B cell (primary cell): ENCODE results near the gene NBR1. TPM values are rescaled to one million over a fixed set of nuclear protein-coding genes. Genes with fewer than 3 reads are reported as not detected.
"Not testable (repeated sequence)": the region's sequence is repeated elsewhere in the genome, so short reads cannot be mapped to it uniquely, and the experiment has no call there.

Experiments
- ATAC-seq: fragments of 200-7000 bp; cut with Tn5 transposase; one replicate; pipeline ENCODE4 v1.10.0; 2021; ENCODE audit warnings: low read depth, mild to moderate bottlenecking, moderate number of reproducible peaks, moderate library complexity
- CTCF ChIA-PET: fragments of 350-600 bp; sonication (Branson Sonifier 250); formaldehyde crosslinking; loops from one replicate; lab custom pipeline; 2021; ENCODE audit warnings: antibody characterized with exemption, inconsistent platforms; lab: Charles Lee
- POLR2A ChIA-PET: fragments of 350-600 bp; sonication (Branson Sonifier 250); formaldehyde crosslinking; loops from one replicate; lab custom pipeline; 2021; ENCODE audit warnings: antibody characterized with exemption; lab: Charles Lee
- DNase-seq: peaks from one replicate; pipeline ENCODE4 v3.0.0; 2013
- H2AFZ ChIP-seq: 2 replicates; pipeline ENCODE4 v1.6.1; 2012; ENCODE audit warnings: mild to moderate bottlenecking, low read depth, low read length; ENCODE audit not compliant: insufficient read depth, poor library complexity, severe bottlenecking
- H3K27ac ChIP-seq, 2 donors: 1 replicate in 1 of 2; 2 replicates in 1 of 2; pipeline ENCODE4 v1.5.1; 2012 to 2013; ENCODE audit warnings: low read length in 2 of 2, mild to moderate bottlenecking in 2 of 2, moderate library complexity in 1 of 2
- H3K27me3 ChIP-seq, 4 experiments: fragments of 200-600 bp in 1 of 4; sonication (generic) in 1 of 4; replicated peaks in 1 of 4; 1 replicate in 2 of 4; 2 replicates in 2 of 4; pipeline versions ENCODE4 v1.6.1 to v1.7.0; 2013 to 2016; ENCODE audit warnings: low read length in 3 of 4, mild to moderate bottlenecking in 2 of 4, mixed read lengths in 1 of 4, moderate library complexity in 1 of 4; ENCODE audit not compliant: insufficient read depth in 4 of 4, control insufficient read depth in 3 of 4; ENCODE audit errors: control extremely low read depth in 1 of 4
- H3K36me3 ChIP-seq, 2 experiments: replicated peaks in 1 of 2; 1 replicate in 1 of 2; 2 replicates in 1 of 2; pipeline versions ENCODE4 v1.6.1 to v1.7.1; 2013; ENCODE audit warnings: low read length in 1 of 2; ENCODE audit not compliant: insufficient read depth in 2 of 2, control insufficient read depth in 1 of 2; ENCODE audit errors: control extremely low read depth in 1 of 2, extremely low read depth in 1 of 2
- H3K4me1 ChIP-seq, 2 donors: fragments of 200-600 bp in 1 of 2; sonication (generic) in 1 of 2; 1 replicate in 1 of 2; 2 replicates in 1 of 2; pipeline versions ENCODE4 v1.5.1 to v1.6.1; 2013 to 2017; ENCODE audit warnings: low read length in 2 of 2; ENCODE audit not compliant: control insufficient read depth in 2 of 2, insufficient read depth in 2 of 2
- H3K4me2 ChIP-seq: replicated peaks from 2 replicates; pipeline ENCODE3; 2012; ENCODE audit warnings: mild to moderate bottlenecking, low read depth, low read length; ENCODE audit not compliant: poor library complexity, severe bottlenecking
- H3K4me3 ChIP-seq, 5 experiments: fragments of 200-600 bp in 1 of 5; sonication (generic) in 1 of 5; 1 replicate in 3 of 5; 2 replicates in 2 of 5; pipeline versions ENCODE4 v1.5.1 to v1.7.0; 2011 to 2016; ENCODE audit warnings: low read length in 4 of 5, mild to moderate bottlenecking in 4 of 5, low read depth in 2 of 5, control low read depth in 1 of 5, moderate library complexity in 1 of 5; ENCODE audit not compliant: insufficient read depth in 1 of 5; ENCODE audit errors: control extremely low read depth in 1 of 5, extremely low read depth in 1 of 5
- H3K79me2 ChIP-seq: fragments of 200-600 bp; sonication (generic); one replicate; pipeline ENCODE4 v1.6.0; 2016; ENCODE audit warnings: low read length; ENCODE audit not compliant: control insufficient read depth, insufficient read depth
- H3K9ac ChIP-seq: fragments of 200-600 bp; sonication (generic); 2 replicates; pipeline ENCODE4 v1.6.1; 2017; ENCODE audit warnings: mild to moderate bottlenecking, low read length, moderate library complexity
- H3K9me3 ChIP-seq, 3 donors: one replicate each; pipeline versions ENCODE4 v1.6.1 to v1.7.1; 2013; ENCODE audit warnings: low read length in 2 of 3; ENCODE audit not compliant: control insufficient read depth in 2 of 3, insufficient read depth in 1 of 3; ENCODE audit errors: control extremely low read depth in 1 of 3
- H4K20me1 ChIP-seq: 2 replicates; pipeline ENCODE4 v1.6.0; 2012; ENCODE audit warnings: mild to moderate bottlenecking, low read length; ENCODE audit not compliant: insufficient read depth, control insufficient read depth, poor library complexity, severe bottlenecking
- H3K27ac Mint-ChIP-seq: one replicate; pipeline ENCODE4 v1.8.0; 2021; ENCODE audit warnings: mixed read lengths
- H3K27me3 Mint-ChIP-seq: one replicate; pipeline ENCODE4 v1.8.0; 2021; ENCODE audit warnings: mixed read lengths
- H3K4me1 Mint-ChIP-seq: one replicate; pipeline ENCODE4 v1.8.0; 2021; ENCODE audit warnings: mixed read lengths
- H3K4me3 Mint-ChIP-seq: one replicate; pipeline ENCODE4 v1.8.0; 2021; ENCODE audit warnings: mixed read lengths
- H3K9me3 Mint-ChIP-seq: one replicate; pipeline ENCODE4 v1.8.0; 2022; ENCODE audit warnings: mixed read lengths; ENCODE audit not compliant: insufficient read depth
- EZH2 ChIP-seq: IDR thresholded peaks from 2 replicates; pipeline ENCODE4 v1.6.1; 2012; ENCODE audit warnings: borderline replicate concordance, low read depth, mild to moderate bottlenecking, moderate library complexity, low read length; ENCODE audit not compliant: insufficient read depth, poor library complexity, severe bottlenecking
- WGBS: methylation state at CpG from one replicate; pipeline ENCODE4 v1.1.5; 2013; ENCODE audit warnings: missing lambda C conversion rate; ENCODE audit not compliant: insufficient coverage; 5-methylcytosine and 5-hydroxymethylcytosine counted together
- intact Hi-C: fragments of 100-400 bp; cut with micrococcal nuclease; formaldehyde crosslinking; loops from one replicate; pipeline ENCODE4 v1.10.0; 2022
- polyA plus RNA-seq: library from polyadenylated mRNA; depleted of rRNA; stranded (reverse); fragments of >200 nt; gene quantifications from 2 replicates; pipeline ENCODE4 v1.2.3, GENCODE V29; 2012
- total RNA-seq, 2 donors: library from RNA; stranded (reverse); fragments of 120-200 nt in 1 of 2; gene quantifications; 1 replicate in 1 of 2; 2 replicates in 1 of 2; pipeline versions ENCODE4 v1.2.3 to v1.2.4, GENCODE V29; 2013 to 2022
- TF ChIP-seq, protein P1 (sequence below): fragments of 200-600 bp; IDR thresholded peaks from one replicate; pipeline ENCODE4 v1.8.0; 2022; ENCODE audit warnings: antibody characterized with exemption, mild to moderate bottlenecking

Gene NBR1
- total and polyA plus RNA-seq, 2 donors (not counting 1 experiment from before 2014, with no cell fraction given): 18.8 to 43.9 TPM

DNA sequence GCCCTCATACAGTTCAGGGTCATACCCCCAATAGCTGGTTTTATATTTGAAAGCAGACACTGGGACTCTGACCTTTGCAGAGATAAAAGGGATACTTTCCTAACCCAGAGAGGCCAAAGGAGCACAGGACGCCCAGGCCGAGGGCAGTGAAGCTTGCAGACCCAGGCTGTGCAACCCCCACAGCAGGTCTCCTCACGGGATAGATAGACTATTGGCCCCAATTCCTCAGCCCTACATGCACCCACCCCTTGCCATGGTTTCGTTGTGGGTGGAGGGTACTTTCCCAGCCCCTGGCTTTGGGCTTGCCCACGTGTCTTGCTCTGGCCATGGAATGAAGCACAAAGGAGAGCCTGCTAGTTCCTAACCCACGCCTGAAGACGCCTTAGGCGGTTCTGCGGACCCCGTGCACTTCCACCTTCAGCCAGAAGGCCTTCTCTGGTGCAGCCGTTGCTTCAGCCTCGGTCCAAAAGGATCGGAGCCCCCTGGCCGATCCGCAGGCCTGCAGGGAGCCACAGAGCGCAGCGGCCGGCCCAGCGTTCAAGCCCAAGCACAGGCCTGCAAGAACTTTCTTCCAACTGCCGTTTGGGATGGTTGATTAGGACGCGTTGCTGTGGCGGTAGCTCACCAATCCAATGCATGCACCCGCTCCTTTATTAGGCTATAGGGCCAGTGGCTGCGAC is 36.1 kb upstream of the NBR1 start:
- H3K9ac ChIP-seq: no peak overlapping the region
- CTCF ChIA-PET: no interaction called here
- Mint-ChIP-seq H3K4me3 (no peak overlapping the region), H3K9me3 (no peaks in the 10 kb centered on the region), H3K27me3 (no peaks in the 10 kb centered on the region), H3K4me1 (peaks cover 15% of the 10 kb centered on the region), H3K27ac (no peak overlapping the region)
- WGBS: 96% methylated on average over 24 of the region's 25 CpGs
- no peak overlapping the region for H3K4me3 ChIP-seq
- no peak overlapping the region for H3K4me2 ChIP-seq
- H2AFZ ChIP-seq: no peak overlapping the region
- H3K9me3 ChIP-seq: no peaks in the 10 kb centered on the region
- TF ChIP-seq, protein P1, sequence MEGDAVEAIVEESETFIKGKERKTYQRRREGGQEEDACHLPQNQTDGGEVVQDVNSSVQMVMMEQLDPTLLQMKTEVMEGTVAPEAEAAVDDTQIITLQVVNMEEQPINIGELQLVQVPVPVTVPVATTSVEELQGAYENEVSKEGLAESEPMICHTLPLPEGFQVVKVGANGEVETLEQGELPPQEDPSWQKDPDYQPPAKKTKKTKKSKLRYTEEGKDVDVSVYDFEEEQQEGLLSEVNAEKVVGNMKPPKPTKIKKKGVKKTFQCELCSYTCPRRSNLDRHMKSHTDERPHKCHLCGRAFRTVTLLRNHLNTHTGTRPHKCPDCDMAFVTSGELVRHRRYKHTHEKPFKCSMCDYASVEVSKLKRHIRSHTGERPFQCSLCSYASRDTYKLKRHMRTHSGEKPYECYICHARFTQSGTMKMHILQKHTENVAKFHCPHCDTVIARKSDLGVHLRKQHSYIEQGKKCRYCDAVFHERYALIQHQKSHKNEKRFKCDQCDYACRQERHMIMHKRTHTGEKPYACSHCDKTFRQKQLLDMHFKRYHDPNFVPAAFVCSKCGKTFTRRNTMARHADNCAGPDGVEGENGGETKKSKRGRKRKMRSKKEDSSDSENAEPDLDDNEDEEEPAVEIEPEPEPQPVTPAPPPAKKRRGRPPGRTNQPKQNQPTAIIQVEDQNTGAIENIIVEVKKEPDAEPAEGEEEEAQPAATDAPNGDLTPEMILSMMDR: no peak
- no peak for TF ChIP-seq EZH2
- POLR2A ChIA-PET: no interaction called here
- ATAC-seq: no peak
- peaks cover 0 to 12% of the 10 kb centered on the region in 2 experiments for H3K36me3 ChIP-seq
- DNase-seq: no peak
- H3K4me1 ChIP-seq: peaks cover 0 to 3% of the 10 kb centered on the region in 2 donors
- H3K79me2 ChIP-seq: no peaks in the 10 kb centered on the region
- H4K20me1 ChIP-seq: no peaks in the 10 kb centered on the region
- no peak overlapping the region for H3K27ac ChIP-seq
- intact Hi-C loops: no loop called here
- no peaks in the 10 kb centered on the region for H3K27me3 ChIP-seq

DNA sequence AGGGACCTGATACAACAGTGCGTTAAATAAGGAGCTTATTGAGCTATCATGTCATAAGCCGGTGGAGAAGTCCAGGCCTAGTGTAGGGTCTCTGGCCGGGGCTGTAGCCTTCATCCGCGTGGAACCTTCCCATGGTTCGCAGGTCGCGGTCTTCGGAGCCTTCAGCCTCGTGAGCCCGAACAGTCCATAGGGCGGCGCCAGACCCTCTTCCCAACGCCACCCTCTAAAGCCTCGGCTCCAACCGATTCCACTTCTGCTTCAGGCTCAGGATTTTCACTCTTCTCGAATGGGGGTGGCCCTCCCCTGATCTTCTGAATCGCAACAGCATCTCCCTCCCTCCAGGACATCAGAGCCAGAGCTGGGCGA is 35.6 kb upstream of the NBR1 start:
- Histone ChIP-seq H4K20me1 (no peaks in the 10 kb centered on the region), H3K27ac (no peak overlapping the region), H3K4me2 (no peak overlapping the region), H2AFZ (no peak overlapping the region), H3K9ac (no peak overlapping the region), H3K79me2 (no peaks in the 10 kb centered on the region), H3K9me3 (no peaks in the 10 kb centered on the region), H3K36me3 (peaks cover 0 to 12% of the 10 kb centered on the region in 2 experiments), H3K4me1 (peaks cover 0 to 5% of the 10 kb centered on the region in 2 donors), H3K4me3 (no peak overlapping the region), H3K27me3 (no peaks in the 10 kb centered on the region)
- Mint-ChIP-seq H3K27ac (no peak overlapping the region), H3K27me3 (no peaks in the 10 kb centered on the region), H3K9me3 (no peaks in the 10 kb centered on the region), H3K4me3 (no peak overlapping the region), H3K4me1 (peaks cover 15% of the 10 kb centered on the region)
- CTCF ChIA-PET: no interaction called here
- ATAC-seq (no peak), DNase-seq (no peak)
- WGBS: 98% methylated on average over 19 of the region's 19 CpGs
- TF ChIP-seq, protein P1: no peak
- TF ChIP-seq EZH2: no peak
- POLR2A ChIA-PET: no interaction called here
- intact Hi-C loops: no loop called here

DNA sequence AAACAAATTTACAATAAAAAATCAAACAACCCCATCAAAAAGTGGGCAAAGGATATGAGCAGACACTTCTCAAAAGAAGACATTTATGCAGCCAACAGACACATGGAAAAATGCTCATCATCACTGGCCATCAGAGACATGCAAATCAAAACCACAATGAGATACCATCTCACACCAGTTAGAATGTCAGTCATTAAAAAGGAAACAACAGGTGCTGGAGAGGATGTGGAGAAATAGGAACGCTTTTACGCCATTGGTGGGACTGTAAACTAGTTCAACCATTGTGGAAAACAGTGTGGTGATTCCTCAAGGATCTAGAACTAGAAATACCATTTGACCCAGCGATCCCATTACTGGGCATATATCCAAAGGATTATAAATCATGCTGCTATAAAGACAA is 34.4 kb upstream of the NBR1 start:
- no CpG with 5 or more reads among the region's 3 CpGs for WGBS

More for the DNA sequence above, 34.4 kb upstream of the NBR1 start:
- ATAC-seq, H3K4me3 ChIP-seq, H3K79me2 ChIP-seq, H3K4me1 ChIP-seq, H3K27me3 Mint-ChIP-seq, intact Hi-C loops, H2AFZ ChIP-seq, H3K27me3 ChIP-seq, H3K27ac Mint-ChIP-seq, H3K27ac ChIP-seq, CTCF ChIA-PET, H3K9me3 ChIP-seq, H3K9ac ChIP-seq, H4K20me1 ChIP-seq, H3K4me2 ChIP-seq, H3K9me3 Mint-ChIP-seq, POLR2A ChIA-PET, DNase-seq, H3K4me3 Mint-ChIP-seq: not testable (repeated sequence)
- peaks cover 13% of the 10 kb centered on the region for H3K4me1 Mint-ChIP-seq
- peaks cover 0 to 12% of the 10 kb centered on the region in 2 experiments for H3K36me3 ChIP-seq
